Measurements from ENCODE around the gene SPINK4.
A peak's percentile ranks its signal among the peaks of the same experiment; 100 is the strongest.

Gene SPINK4

GRCh38 chr9:33263131-33264002 lies 23.4 kb downstream of the SPINK4 start:
- no peak for DNase-seq

DNA sequence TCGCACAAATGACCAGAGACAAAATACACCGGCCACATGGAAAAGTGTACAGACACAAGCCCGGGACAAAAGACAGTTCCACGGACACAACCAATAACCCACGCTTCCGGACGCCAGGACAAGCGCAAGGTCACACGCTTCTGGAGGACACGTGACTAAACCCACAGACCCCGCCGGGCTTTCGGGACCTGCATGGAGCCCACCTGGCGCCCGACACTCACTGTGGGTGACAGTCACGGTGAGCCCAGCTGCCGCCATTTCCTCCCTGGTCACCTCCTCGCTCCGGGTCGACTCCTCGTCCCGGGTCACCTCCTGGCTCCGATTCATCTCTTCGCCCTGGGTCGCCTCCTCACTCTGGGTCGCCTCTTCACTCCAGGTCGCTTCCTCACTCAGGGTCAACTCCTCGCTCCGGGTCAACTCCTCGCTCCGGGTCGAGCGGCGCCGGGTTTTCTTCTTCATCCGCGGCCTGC lies 24.1 kb downstream of the SPINK4 start:
- no peak for DNase-seq

GRCh38 chr9:33264473-33265177 lies 24.7 kb downstream of the SPINK4 start, which contains the start of the genes BAG1 and CHMP5:
Gene BAG1 (minus strand): TSS chr9:33264708.
Gene CHMP5 (plus strand): TSS chr9:33265049. CDS start chr9:33265079, 30 bp downstream.
- peak; percentile 85 for DNase-seq

DNA sequence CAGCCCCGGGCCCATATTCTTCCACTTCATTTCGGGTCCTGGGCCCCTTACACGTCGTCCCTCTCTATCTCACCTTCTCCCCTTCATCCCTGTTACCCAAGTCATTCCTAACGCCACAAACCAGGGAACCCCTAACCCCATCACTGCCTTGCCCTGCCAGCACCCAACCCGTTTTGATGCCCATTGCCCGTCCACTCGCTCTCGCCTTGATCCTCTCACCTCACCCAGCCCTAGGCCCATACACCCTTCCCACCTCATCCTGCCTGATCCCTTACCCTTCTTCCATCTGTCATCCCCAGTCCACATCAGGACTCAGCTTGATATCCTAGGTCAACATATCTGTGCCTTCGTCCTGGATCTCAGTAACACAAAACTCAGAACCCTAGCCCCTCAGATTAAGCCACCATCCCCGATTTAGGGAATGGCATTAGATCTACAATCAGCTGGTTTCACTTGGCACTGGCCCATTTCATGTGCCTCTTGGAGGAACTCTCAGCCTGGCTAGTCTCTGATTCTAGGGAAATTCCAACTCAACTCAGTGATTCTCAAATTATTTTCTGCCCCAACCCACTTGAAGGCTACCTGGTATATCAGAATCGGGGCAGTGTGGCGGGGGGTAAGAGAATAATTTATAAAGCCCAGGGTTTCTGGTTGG lies 25.4 kb downstream of the SPINK4 start:
- DNase-seq, result no peak

- no peak for DNase-seq
Observed at GRCh38 chr9:33267151-33267767, 27.3 kb downstream of the SPINK4 start.

GRCh38 chr9:33270146-33270545 lies 30.2 kb downstream of the SPINK4 start:
- no peak for DNase-seq

- no peak for DNase-seq
Observed at GRCh38 chr9:33272061-33272460, 32.1 kb downstream of the SPINK4 start.

- no peak for DNase-seq
Observed at GRCh38 chr9:33273266-33273971, 33.5 kb downstream of the SPINK4 start.

DNA sequence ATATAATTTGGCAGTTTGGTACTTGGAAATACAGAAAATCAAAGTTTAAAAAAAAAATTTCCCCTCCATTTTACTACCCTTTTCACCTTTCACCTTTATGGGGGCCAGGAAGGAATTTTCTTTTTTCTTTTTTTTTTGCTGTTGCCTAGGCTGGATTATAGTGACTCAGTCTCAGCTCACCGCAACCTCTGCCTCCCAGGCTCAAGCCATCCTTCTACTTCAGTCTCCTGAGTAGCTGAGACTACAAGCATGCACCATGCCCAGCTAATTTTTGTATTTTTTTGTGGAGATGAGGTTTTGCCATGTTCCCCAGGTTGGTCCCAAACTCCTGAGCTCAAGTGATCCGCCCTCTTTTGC lies 34.0 kb downstream of the SPINK4 start:
- no peak for DNase-seq

- DNase-seq, result no peak
Observed at GRCh38 chr9:33277484-33277883, 37.5 kb downstream of the SPINK4 start.

- DNase-seq, result no peak
Observed at GRCh38 chr9:33285502-33285901, 45.5 kb downstream of the SPINK4 start.

GRCh38 chr9:33287087-33287490 lies 47.1 kb downstream of the SPINK4 start:
- peak; percentile 18 for DNase-seq

- DNase-seq, result no peak
Observed at GRCh38 chr9:33288235-33288634, 48.3 kb downstream of the SPINK4 start.

DNA sequence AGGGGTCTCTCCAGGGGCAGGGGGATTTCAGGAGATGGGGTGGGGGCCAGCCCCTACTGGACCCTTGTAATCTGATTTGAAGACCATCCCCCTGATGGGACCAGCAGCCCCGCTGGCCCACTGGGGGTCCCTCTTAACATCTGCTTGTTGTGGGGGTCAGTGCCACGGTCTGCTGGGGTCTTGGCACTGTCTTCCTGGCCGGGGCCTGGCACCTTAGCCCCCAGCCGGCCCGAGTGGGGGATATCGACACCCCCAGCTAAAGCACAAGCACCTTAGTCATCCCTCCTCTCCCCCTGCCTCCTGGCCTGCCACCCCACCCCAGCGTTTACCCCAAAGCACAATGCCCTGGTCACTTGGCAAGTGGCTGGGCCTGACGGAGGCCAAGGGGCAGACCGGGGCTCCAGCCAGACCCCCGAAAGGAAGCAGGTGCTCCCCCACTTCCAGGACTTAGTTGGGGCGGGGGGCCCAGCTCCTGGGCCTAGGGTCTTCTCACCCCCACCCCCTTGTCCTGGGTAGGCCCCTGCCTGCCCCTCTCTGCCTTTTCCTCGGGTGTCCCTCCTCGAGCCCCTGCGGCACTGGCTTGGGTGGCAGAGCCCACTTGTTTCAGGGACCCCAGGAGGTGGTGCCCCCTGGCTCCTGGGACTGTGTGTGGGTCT lies 49.0 kb downstream of the SPINK4 start:
- DNase-seq, result no peak

- no peak for DNase-seq
Observed at GRCh38 chr9:33289496-33289895, 49.5 kb downstream of the SPINK4 start.

DNA sequence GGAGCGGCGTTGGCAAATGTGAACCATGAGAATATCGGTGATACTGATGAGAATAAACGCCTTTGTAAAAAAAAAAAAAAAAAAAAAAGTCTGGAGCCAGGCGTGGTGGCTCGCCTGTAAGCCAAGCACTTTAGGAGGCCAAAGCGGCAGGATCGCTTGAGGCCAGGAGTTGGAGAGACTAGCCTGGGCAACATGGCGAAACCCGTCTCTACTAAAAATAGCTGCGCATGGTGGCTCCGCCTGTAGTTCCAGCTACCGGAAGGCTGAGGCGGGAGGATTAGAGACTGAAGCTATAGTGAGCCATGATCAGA lies 49.9 kb downstream of the SPINK4 start:
- DNase-seq, result no peak

DNA sequence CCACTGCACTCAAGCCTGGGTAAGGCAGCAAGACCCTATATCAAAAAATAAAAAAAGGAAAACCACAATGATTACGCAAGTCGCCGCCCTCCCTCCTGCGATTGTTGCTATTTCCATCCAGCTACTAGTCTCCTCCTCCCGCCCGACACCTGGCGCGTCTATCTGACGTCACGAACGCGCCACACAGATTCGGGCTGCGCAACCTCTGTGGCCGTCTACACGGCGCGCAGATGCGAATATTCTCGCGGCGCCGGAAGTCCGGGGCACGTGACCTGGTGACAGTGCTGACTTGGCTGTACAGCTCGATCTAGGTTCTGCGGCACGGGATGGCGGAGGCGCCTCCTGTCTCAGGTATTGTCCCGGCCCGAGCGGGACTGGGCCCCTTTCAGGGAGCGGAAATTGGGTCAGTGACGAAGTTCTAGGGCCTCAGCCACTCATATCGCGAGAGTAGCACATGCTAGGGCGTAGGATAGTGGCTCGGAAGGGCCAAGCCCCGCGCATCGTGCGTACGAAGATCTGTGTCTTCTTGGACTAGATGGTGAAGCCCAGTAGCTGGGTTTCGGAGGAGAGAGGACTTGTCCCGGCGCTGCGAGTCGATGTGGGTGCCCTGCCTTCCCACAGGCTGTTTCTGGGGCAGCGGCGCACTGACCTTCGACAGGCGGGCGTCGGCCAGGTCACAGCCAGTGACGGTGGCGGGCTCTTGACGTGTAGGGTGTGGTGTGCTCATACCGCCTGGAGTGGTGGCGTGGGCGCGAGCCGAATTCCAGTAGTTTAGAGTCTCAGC lies 50.5 kb downstream of the SPINK4 start, which contains the start of gene NFX1:
Gene NFX1 (plus strand): TSS at position 270 of the 784 bp plus-strand sequence. CDS start 57 bp downstream, at position 327.
- peak; percentile 86 for DNase-seq

- DNase-seq, result no peak
Observed at GRCh38 chr9:33291031-33291397, 51.0 kb downstream of the SPINK4 start.

DNA sequence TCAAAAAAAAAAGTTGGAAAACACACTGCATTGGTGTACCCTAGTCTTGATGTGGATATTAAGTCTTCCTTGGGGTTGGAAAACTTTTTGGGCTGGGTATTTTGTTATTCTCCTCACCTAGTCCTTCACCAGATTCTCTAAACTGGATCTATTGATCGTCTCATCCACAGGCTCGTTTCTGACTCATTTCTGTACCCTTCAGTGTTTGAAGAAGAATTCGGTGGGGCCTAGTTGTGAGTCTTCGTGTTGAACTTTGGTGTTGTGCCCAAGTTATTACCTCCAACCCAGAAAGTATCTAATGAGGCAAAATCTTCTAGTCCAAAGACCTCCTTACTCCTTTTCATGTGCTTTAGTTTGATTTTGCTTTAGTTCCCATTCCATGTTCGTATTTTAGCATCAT lies 51.9 kb downstream of the SPINK4 start:
- no peak for DNase-seq

- no peak for DNase-seq
Observed at GRCh38 chr9:33293782-33294181, 53.8 kb downstream of the SPINK4 start.

Data from NCI-H226 (cell line).